AG04450 (cell line): ENCODE data around the gene LHFPL3. TPM values are rescaled to one million over a fixed set of nuclear protein-coding genes. Genes with fewer than 3 reads are reported as not detected.

Source experiments
- CTCF ChIA-PET: fragments of 300-600, 350-600 bp; formaldehyde crosslinking; extraction: SDS; loops from one replicate; lab custom pipeline; 2022; ENCODE audit warnings: antibody characterized with exemption, inconsistent platforms; lab: Charles Lee
- POLR2A ChIA-PET: fragments of 350-600 bp; formaldehyde crosslinking; extraction: SDS; loops from one replicate; lab custom pipeline; 2021; ENCODE audit warnings: antibody characterized with exemption, inconsistent platforms; lab: Yijun Ruan, JAX
- DNase-seq: peaks from one replicate; pipeline ENCODE4 v3.0.0-alpha.2; 2011; ENCODE audit warnings: low read depth, low spot score
- H3K27ac ChIP-seq: one replicate; pipeline ENCODE4 v1.5.1; 2012; ENCODE audit warnings: low read depth, low read length, control low read depth
- H3K27me3 ChIP-seq: one replicate; pipeline ENCODE4 v1.6.0; 2012; ENCODE audit warnings: low read length; ENCODE audit not compliant: control insufficient read depth, insufficient read depth
- H3K4me3 ChIP-seq: 2 replicates; pipeline ENCODE4 v1.5.1; 2011; ENCODE audit warnings: mild to moderate bottlenecking, low read depth, low read length, control low read depth
- H3K9me3 ChIP-seq: 2 replicates; pipeline ENCODE4 v1.5.1; 2012; ENCODE audit warnings: low read length; ENCODE audit not compliant: control insufficient read depth, insufficient read depth
- polyA plus RNA-seq: library from polyadenylated mRNA; depleted of rRNA; stranded (reverse); fragments of >200 nt; gene quantifications from 2 replicates; pipeline ENCODE4 v1.2.3, GENCODE V29; 2011
- TF ChIP-seq, protein P1 (sequence below): IDR thresholded peaks from 2 replicates; pipeline ENCODE4 v1.5.1; 2011; ENCODE audit warnings: low read depth, low read length, control low read depth, inconsistent platforms

The LHFPL3 gene
- polyA plus RNA-seq, 1 experiment: not detected

DNA sequence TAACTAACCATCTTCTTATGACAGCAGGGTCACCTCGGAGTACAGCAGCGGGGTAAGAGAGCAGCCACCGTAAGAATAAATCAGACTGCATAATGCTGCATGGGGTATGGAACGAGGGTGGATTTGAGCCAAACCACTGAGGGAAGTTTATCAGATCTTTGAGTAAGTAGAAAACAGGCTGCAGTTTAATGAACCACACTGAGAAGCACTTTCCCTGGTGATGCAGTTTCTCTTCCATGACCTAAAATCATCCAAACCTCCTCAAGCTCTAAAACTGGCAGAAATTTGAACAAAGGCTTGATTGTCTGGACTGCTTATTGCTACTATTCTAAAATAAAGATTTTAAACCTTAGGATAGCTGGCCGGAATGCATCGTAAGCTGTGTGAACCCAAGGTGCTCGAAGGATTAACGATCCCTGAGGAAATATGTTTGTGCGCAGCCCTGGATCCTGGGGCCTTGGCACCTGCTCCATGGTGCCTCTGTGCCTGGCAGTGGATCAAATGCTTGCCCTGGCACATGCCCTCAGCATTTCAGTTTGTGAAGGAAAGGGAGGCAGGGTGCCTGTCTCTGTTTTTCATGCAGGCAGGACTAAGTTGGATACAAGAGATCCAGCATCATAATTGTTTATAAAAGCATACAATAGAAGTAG, 322.7 kb downstream of the LHFPL3 start:
- CTCF ChIA-PET: no interaction called here
- Histone ChIP-seq H3K4me3 (no peak overlapping the region), H3K27me3 (no peaks in the 10 kb centered on the region), H3K9me3 (no peaks in the 10 kb centered on the region), H3K27ac (no peak overlapping the region)
- POLR2A ChIA-PET: no interaction called here
- DNase-seq: no peak
- TF ChIP-seq, protein P1, sequence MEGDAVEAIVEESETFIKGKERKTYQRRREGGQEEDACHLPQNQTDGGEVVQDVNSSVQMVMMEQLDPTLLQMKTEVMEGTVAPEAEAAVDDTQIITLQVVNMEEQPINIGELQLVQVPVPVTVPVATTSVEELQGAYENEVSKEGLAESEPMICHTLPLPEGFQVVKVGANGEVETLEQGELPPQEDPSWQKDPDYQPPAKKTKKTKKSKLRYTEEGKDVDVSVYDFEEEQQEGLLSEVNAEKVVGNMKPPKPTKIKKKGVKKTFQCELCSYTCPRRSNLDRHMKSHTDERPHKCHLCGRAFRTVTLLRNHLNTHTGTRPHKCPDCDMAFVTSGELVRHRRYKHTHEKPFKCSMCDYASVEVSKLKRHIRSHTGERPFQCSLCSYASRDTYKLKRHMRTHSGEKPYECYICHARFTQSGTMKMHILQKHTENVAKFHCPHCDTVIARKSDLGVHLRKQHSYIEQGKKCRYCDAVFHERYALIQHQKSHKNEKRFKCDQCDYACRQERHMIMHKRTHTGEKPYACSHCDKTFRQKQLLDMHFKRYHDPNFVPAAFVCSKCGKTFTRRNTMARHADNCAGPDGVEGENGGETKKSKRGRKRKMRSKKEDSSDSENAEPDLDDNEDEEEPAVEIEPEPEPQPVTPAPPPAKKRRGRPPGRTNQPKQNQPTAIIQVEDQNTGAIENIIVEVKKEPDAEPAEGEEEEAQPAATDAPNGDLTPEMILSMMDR: no peak

DNA sequence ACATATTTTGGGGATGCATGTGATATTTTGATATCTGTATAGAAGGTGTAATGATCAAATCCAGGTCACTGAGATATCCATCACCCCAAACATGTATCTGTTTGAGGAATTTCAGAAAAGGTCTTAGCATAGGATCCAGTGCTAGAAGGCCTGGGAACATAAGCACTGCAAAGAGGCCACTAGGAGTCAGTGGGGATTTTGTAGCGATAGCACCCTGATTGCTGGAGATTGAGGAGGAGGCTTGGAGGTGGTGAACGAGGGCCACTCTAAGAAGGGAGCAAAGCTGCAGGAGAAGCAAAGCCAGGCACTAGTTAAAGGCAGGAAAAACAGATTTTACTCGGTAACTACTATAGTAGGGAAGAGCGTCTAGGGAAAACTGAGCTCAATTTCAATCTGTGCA, 324.0 kb downstream of the LHFPL3 start:
- ChIA-PET POLR2A (no interaction called here), CTCF (no interaction called here)
- Histone ChIP-seq H3K9me3 (no peaks in the 10 kb centered on the region), H3K27me3 (no peaks in the 10 kb centered on the region), H3K27ac (no peak overlapping the region), H3K4me3 (no peak overlapping the region)
- DNase-seq: no peak
- TF ChIP-seq, protein P1: no peak

DNA sequence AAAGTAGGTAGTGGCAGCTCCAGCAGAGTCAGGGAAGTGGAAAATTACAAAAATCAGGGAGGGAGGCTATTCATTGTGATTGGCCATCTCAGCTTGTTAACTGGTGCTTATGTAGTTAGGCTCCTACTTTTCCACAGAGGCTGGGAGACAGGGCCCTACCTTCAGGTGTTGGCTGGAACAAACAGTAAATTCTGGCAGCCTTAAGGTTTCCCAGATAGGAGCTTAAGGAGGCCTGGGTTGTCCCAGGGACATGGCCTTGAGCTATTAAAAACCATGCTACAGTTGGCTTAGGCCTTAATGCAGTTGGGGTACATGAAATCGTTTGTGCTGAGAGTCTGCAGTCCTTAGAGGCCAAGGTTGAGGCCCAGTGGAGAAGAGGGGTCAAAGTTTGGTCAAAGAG, 324.5 kb downstream of the LHFPL3 start:
- Histone ChIP-seq H3K9me3 (no peaks in the 10 kb centered on the region), H3K27me3 (no peaks in the 10 kb centered on the region), H3K27ac (no peak overlapping the region), H3K4me3 (no peak overlapping the region)
- TF ChIP-seq, protein P1: no peak
- ChIA-PET CTCF (no interaction called here), POLR2A (no interaction called here)
- DNase-seq: no peak

- POLR2A ChIA-PET: no interaction called here
- no peak overlapping the region for H3K4me3 ChIP-seq
- H3K27ac ChIP-seq: no peak overlapping the region
- no peaks in the 10 kb centered on the region for H3K9me3 ChIP-seq
- no peaks in the 10 kb centered on the region for H3K27me3 ChIP-seq
- CTCF ChIA-PET: no interaction called here
- TF ChIP-seq, protein P1: no peak
- DNase-seq: no peak
These were observed 325.5 kb downstream of the LHFPL3 start for GRCh38 chr7:104653825-104654401.

- no peaks in the 10 kb centered on the region for H3K9me3 ChIP-seq
- no peak for DNase-seq
- TF ChIP-seq, protein P1: no peak
- no peak overlapping the region for H3K4me3 ChIP-seq
- H3K27ac ChIP-seq: no peak overlapping the region
- ChIA-PET POLR2A (no interaction called here), CTCF (no interaction called here)
- no peaks in the 10 kb centered on the region for H3K27me3 ChIP-seq
These were observed 327.2 kb downstream of the LHFPL3 start for GRCh38 chr7:104655592-104655991.
